Stimulated activated CD4-positive, alpha-beta T cell treated with anti-CD3 and anti-CD28 coated beads, Interleukin-2, amount 100 ng/mL, for 48 hours (primary cell): ENCODE data around the gene GRIA3.

Source experiments
- DNase-seq, 2 donors: peaks; one replicate each; pipeline ENCODE4 v3.0.0-alpha.2; 2020

GRIA3 gene

DNA sequence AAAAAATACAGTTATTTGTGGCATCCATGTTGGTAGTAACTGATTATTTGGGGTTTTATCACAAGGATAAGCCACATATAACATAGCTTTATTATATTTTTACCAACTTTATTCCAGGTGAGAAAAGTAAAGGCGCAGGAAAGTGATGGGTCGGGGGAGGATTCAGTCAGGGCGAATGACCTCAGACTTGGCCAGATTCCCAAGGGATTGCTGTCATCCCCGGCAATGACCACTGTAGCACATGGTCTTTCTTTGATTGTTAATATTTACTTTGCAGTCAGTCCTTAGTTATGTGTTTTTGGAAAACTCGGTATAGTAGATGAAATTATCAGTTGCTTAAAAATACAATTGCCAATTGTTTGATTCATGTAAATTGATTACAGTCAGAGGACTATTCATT, 17.6 kb downstream of the GRIA3 start:
- DNase-seq: no peak

DNA sequence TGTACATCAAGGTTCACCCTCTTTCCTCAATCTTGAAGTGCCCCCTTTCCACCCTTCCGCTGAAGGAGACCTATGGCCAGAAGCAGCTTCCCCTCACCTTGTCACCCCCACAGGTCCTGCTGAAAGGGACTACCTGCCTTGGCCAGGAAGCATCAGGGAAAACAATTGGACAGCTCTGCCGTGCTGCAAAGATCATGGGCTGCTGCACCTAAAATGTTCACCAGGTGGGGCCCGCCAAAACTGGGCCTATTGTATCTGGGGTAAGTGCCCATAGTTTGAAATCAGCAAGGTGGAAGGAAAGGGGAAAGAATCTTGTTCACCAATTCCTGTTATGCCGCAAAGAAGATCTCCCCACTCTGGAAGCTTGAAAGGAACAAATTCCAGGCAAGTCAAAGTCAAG, 18.4 kb downstream of the GRIA3 start:
- no peak for DNase-seq

DNA sequence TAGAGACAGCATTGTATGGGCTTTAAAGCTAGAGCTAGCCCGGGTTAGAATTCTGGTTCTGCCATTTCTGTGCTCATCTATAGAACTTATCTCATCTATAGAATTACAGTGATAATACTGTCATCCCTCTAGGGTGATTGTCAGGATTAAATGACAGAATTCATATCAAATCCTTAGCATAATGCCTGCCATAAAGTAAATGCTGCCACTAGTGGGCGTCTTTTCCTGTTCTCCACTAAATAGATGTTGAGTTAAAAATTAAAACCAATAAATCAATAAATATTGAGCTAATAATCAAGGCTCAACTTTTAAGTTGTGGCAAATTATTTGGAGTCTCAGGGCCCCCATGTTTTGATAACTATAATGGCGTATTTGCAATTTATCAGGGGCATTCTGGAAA, 19.7 kb downstream of the GRIA3 start:
- no peak for DNase-seq

DNA sequence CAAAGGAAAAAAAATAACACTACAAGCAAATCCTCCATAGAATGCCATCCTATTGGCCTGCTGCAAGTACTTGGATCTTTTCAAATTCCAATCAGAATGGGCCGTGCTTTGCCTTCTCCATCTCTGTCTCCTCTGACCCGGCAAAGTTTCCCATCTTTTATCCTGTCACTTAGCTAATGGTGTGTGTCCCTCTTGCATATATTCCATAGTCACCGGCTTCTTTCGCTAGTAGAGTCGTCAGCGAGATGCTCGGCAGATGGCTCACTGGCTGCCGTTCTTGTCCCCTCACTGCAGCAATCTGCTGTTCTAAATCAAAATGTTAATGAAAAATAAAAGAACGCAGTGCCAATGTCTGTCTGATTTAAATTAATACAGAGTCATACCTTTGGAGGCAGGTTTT, 22.1 kb downstream of the GRIA3 start:
- DNase-seq: no peak

DNA sequence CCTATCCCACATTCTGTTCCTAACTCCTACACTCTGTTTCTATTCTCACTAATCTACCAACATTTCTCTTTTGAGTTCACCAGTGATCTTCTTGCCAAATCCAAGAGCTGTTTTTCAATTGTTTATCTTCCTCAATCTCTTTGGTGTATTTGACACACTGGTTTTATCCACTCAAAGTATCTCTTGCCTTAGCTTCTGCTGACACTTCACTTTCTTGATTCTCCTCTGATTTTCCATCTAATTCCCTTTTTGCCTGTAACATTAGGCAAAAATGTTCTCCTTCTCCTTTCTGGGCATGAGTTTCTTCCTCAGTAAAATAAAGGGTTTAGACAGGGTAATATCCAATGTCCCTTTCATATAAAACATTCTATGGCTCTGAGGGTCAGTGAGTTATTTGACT, 26.2 kb downstream of the GRIA3 start:
- no peak for DNase-seq

DNA sequence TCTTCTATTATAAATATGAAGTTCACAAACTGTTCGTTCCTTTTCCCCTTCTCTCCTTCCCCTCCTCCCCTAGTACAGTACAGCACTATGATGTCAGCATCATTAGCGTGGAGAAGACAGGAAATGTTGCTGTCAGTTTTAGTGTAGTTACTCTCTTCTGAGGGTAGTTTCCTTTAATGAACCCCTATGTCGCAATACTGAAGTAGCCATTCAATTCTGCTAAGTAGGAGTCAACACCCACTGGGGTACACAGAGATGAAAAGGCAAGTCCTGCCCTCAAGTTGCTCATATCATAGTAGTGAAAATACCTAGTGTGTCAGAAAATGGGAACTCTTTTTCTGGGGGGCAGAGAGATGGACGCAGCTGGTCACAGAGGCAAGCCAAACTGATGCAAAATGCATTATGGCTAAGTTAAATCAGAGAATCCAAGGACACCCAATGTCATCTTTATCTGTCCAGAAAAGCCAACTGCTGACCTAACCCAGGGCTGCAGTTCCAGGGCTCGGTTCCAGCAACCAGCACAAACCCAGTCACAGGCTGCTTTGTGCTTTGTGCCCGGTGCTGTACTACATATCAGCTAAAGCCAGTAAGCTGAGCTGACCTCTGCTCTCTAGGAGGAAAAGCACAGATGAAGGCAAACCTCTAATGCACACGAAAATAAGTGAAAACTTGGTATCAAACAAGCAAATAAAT, 31.5 kb downstream of the GRIA3 start:
- no peak for DNase-seq

DNA sequence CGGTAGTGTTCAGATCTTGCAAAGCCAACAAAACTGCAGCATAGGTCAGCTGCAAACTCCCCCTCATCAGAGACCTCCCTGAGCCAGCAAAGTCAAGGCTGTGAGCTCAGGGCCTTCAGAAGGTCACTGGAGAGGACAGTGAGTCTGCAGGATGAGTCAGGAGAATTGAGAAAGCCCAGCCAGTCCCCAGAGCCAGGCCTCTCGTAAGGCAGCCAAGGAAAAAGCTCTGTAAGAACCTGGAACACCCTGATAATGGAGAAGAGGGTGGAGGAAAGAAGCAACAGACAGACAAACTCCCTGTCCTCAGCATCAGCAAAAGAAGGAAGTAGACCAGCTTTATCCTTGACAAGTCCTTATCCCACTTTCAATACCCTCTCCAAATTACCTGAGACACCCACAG, 33.0 kb downstream of the GRIA3 start:
- no peak for DNase-seq

DNA sequence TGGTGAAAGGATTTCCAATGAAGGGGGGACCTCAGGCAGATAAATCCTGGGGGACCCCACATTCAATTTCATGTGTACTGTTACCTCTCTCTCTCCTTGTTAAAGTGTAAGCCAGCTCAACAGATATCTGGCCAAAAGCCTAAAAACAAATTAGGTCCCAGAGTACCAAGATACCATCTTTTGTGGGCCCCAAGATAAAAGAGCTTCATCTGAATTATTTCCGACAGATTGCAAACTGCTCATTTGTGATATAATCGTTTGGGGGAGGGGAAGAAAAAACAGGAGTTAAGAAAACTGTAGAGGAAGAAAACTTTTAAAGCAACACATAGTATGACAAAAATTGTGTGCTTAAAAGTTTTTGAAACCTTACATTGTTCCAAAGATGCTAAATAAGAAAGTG, 33.6 kb downstream of the GRIA3 start:
- DNase-seq: no peak

DNA sequence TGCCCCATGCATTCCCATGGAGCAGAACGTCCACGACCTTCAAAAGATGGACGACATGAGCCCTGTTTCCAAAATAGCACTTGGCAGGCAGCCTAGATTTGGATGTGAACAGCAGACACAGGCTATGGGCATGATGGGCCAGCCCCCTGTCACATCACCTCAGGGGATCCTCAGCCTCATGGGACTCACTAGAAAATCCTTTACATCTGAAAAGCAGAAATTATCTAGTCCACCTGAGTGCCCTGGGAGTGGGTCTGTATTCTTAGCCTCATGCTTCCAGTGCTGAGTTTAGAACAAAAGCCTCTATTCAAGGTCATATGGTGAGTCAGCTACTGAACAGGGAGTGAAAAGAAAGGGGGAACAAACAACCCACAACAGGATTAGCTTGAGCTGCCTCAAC, 35.8 kb downstream of the GRIA3 start:
- no peak for DNase-seq

DNA sequence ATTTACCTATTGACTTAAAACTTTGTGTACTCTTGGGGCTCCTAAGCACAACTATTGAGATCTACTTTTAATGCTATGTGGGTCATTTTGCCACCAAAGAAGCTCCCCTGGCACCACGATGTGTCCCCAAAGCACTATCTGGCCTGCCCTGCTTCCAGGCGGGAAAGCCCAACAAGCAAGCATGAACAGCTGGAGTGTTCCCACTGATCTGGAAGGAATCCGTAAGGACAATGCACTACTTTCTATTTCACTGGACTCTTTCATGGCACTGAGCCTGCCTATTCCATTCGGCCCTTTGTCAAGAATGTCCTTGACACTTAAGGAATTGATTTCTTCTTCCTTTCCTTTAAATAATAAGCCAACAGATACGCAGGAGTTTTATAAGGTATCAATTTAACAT, 38.8 kb downstream of the GRIA3 start:
- no peak for DNase-seq

DNA sequence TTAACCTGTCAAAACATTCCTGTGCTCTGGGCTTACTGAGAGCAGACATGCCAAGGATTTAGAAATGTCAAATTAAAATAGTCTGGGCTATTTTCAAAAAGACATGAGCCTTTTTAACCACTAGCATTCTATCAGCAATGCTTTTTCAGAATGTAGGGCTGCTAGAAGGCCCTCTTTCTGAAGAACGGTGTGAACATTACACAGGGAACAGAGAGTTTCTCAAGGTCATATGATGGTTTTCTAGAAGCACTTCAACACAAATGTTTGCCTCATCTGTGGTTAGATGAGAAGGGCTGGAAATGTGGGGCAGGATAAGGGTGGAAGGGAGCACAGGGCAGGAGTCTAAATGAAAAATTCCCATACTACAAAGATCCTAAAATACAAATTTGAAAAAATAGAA, 39.3 kb downstream of the GRIA3 start:
- no peak for DNase-seq

DNA sequence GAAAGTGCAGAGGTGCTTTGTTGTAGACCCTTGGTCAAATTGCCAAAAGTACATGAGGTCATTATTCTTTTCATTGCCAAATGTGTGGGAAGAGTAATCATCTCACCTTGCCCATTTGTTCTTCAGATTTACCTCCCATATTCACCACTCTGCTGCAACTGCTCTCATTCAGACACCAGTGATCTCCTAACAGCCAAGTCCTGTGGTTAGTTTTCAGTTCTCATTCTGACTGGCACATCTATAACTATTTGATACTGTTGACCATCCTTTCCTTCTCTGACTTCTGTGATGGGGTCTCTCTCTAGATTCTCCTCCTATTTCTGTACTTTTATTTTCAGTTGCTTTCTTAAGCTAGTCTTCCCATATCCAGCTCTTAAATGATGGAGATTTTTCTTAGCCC, 39.8 kb downstream of the GRIA3 start:
- DNase-seq: no peak

DNA sequence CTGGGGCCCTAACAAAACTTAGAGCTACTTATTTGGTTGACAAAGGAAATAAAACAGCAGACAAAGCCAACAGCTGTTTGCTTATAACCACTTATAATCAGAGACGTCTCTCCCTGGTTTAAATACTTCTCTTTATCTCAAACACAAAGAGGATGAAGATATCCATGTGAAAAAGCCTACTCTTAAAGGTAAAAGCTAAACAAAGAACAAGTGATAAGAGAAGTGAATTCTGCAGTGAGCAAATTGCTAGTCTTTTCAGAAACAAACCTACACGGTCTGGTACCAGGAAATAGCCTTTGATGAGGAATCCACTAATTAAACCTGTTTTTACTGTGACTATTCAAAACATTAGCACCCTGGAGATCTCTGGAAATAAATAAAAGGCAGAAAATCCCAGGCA, 46.7 kb downstream of the GRIA3 start:
- no peak for DNase-seq

DNA sequence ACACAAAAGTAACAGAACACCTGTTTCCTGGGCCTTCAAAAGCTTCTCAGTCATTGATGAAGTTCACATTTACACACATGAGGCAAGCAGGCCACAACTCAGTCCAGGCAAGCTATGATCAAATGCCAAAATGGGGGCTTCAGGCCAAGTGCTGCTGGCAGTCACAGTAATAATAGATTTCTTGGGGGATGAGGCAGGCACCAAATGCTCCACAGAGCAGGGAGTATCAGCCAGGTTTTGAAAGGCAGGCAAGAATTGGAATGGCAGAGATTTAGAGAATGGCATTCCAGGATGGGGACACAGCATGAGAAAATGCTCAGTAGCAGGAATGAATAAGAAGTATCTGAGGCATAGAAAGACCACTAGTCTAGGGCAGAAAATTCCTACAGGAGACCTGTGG, 52.8 kb downstream of the GRIA3 start:
- no peak for DNase-seq

DNA sequence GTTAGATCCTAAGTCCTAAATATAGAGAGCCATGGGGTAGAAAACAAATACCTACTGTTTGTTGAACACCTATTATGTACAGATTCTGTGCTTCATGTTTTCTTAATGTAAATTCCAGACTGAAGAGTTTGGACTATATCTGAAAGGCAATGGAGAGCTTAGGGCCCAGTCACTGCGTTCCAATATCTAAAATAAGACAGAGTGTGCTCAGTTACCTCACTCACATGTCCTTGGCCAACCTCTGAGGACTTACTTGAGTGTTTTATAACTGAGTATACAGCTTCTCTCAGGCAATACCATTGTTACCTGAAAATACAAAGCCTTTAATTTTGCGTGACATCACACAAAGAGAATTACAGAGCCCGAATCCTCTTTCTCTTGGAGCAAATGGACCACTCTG, 53.2 kb downstream of the GRIA3 start:
- DNase-seq: no peak

DNA sequence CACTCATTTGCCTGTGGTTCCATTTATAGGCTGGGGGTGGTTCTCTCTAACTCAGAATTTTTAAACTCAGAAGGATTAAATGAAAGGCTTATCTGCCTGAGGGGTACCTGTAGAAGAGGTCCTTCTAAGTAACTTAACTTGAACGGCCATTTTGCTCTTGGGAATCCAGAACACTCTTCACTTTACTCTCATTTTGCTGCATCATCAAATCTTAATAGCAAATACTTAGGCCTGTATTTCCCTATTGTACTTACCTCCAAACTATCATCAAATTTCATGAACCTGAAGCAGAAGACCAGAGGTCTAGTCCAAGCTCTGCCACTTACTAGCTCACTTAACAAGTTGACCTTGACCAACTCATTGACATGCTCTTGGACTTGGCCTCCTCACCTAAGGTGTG, 70.4 kb downstream of the GRIA3 start:
- DNase-seq: no peak

DNA sequence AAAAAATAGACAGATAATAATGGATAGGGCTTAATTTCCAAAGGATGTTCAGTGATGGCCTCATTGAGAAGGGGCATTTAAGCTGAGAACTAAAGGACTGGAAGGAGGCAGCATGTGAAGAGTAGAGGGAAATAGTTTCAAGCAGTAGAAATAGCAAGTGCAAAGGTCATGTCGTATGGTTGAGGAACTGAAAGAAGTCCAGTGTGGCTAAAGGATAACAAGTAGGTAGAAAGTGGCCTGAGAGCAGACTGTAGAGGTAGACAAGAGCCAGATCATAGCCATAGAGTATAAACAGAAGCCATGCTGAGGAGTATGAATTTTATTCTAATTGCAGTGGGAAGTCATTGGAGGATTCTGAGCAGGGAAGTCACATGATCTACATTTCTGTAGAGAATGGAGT, 72.3 kb downstream of the GRIA3 start:
- DNase-seq: no peak

DNA sequence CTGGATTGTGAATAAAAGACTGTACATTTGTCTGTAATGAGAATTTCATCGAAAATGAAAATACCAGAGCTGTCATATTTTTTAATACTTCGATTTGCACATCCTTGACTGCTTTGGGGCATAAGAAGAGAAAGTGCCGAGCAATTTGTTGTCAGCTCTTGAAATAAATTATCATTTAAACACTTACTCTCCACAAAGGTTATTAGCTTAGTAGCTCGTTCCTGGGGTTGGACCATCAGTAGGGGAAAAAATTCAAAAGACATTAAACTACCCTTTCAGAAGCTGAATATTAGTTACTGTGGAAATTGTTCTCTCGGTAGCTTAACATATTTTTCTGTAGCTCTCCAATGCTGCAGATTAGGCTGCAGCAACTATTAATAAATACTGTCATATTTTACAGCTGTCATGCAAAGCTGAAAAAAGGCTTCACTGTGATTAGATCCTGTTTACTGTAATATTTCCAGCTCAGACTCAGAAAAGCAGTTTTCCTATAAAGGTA, 76.9 kb downstream of the GRIA3 start:
- DNase-seq: no peak

DNA sequence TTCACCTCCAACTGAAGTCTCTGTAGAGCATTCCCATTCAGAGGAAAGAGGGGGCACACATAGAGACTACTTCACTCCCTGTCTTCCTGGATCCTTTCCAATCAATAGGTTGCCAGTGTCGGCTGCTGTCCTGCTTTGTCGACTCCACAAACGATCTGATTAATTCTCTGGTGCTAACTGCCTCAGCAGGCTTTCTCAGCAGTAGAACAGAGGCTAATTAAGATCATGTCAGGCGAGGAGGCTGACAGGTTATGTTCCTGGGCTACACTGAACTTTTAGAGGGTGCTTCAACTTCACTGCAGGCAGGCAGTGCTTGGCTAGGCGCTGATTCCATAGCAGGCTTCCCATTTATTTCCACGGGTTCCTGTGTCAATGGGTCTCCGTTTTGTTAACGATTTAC, 79.2 kb downstream of the GRIA3 start:
- DNase-seq: no peak

DNA sequence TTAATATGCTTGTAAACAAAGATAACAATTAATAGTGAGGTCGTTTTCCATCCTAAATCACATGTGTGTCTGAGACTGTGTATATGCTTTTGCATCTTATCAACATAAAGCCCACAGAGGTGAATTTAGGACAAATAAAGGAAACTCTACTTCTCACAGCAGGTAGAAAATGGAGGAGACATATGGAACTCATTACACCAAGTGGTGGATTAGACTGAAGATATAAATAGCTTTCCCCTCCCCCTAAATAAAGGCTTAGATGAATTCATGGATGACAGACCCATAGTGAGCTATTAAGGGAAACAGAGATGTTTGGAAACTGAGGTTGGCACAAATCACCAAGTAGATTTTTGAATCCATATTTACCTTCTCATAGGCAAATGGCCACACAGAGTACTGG, 79.7 kb downstream of the GRIA3 start:
- DNase-seq: no peak

DNA sequence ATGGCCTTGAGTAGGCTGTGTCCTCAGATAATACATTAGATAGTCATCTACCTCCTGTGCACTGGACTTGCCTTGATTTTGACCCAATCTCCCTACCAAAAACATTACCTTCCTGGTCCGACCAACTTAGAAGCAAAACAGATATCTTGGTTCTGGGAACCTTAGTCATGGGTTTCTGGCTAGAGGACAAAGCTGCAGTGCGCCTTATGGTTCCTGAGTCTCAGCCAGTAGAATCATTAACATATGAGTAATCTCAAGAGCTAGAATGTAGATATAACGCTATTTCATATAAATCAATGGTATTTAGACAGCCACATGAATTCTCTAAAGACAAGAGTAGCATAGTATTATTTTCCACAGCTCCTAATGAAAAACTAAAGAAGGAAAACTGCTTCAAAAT, 83.1 kb downstream of the GRIA3 start:
- no peak for DNase-seq

DNA sequence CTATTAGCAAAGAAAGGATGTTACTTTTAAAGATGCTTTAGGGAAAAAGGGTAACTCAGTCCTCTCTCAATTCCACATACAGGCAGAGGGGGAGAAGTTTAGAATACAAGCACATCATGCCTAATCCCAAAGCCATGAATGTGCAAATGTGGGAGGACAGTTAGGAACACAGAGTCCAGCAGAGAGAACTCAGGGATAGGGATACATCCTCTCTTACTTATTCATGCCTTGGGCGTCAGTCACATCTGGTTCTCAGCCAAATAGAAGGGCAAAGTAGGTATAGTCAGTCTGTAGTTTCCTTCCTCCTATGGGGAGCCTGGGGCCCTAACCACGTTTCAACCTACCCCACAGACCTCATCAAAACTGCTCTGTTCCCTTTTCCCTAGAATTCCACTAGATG, 87.8 kb downstream of the GRIA3 start:
- no peak for DNase-seq

DNA sequence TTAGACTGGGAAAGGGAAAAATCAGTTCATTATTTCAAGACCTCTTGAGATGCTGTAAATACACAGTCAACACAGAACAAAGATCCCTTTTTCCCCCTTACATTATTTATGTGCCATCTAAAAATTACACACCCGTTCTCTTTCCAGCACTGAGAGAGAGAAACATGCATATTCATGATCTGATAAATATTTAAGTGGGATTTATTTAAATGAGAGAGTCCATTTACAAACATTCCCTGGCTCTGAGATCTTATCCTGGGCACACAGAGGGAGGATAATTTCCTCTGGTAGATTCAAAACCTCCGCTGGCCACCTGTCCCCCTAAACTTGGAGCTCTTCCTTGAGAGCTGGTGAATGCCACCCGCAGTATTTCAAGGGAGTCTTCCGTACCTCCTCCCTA, 88.6 kb downstream of the GRIA3 start:
- DNase-seq: no peak

DNA sequence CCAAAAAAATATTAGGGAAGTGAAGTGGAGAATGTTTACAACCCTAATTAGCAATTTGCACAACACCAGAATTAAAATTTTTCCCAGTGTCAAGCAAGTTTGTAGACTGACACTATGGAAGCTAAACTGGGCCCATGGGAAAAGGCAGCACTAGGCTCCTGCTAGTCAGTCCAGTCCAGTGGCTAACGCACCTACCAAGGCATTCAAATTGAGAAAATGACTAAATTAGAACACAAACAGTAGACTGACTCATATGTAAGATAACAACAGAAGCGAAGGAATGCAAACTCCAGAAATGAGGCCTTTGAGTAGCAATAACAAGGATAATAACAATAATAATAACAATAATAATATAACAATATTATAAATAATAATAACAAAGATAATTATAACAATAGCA, 90.7 kb downstream of the GRIA3 start:
- DNase-seq: no peak

DNA sequence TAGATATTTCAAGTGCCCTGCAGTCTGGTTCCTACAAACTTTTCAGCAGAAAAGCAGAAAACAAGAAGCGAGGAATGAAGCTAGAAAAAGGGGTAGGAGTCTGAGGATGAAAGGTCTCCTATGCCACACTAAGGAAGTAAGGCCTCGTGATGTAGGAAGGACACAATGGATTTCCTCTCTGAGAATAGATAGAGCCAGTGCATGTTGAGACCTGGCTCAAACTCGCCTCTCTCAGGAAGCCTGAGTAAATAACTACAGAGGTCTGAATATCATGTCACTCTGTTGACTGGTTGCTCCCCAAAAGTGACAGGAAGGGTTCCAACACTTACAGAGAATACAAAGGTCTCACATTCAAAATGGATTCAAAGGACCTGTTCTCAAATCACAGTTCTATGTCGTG, 93.3 kb downstream of the GRIA3 start:
- no peak for DNase-seq

DNA sequence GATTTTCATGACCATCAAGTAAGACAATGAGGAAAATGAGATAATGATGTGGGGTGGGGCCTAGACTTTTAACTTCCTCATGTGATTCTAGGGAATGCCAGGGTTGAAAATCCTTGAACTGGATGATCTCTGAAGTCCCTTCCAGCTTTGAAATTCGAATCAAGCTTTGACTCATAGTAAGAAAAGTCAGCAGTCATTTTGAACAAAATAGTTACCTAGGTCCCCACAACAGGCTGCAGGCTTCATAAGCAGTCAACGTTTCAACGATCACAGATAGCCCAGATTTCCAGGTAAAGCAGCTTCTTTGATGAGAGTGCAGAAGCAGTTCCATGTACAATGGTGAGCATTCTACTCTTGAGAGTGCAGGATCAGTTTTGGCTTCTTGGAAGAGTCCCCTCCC, 93.7 kb downstream of the GRIA3 start:
- no peak for DNase-seq
